Panc1 (cell line): Measurements from ENCODE around the gene CLEC6A. TPM values are rescaled to one million over a fixed set of nuclear protein-coding genes. Genes with fewer than 3 reads are reported as not detected.

Source experiments
- ATAC-seq: fragments of 200-7000 bp; cut with Tn5 transposase; 2 replicates; pipeline ENCODE4 v1.9.1; 2020; ENCODE audit warnings: mild to moderate bottlenecking, moderate library complexity
- BruUV-seq: library from RNA; stranded (reverse); fragments of 400-500 nt; replicated peaks from 2 replicates; lab custom pipeline; 2021; lab: Mats Ljungman, UMichigan
- CTCF ChIA-PET: fragments of 300-600 bp; sonication (Branson Sonifier 250); formaldehyde crosslinking; loops from one replicate; lab custom pipeline; 2022; ENCODE audit warnings: antibody characterized with exemption; lab: Charles Lee
- POLR2A ChIA-PET: fragments of 300-600 bp; sonication (Branson Sonifier 250); formaldehyde crosslinking; loops from one replicate; lab custom pipeline; 2022; ENCODE audit warnings: antibody characterized with exemption; lab: Charles Lee
- DNase-seq: peaks from one replicate; pipeline ENCODE4 v3.0.0-alpha.2; 2010; ENCODE audit warnings: low read depth, low spot score
- H3K27ac ChIP-seq: 2 replicates; pipeline ENCODE4 v1.5.1; 2011; ENCODE audit warnings: mild to moderate bottlenecking, low read length, inconsistent platforms
- H3K27me3 ChIP-seq: fragments of 200-500 bp; sonication (Bioruptor generic); 2 replicates; pipeline ENCODE4 v1.6.0; 2014; ENCODE audit warnings: low read length, inconsistent platforms; ENCODE audit not compliant: control insufficient read depth, insufficient read depth
- H3K36me3 ChIP-seq: fragments of 200-500 bp; sonication (Bioruptor generic); 2 replicates; pipeline ENCODE4 v1.5.1; 2014; ENCODE audit warnings: inconsistent platforms, mild to moderate bottlenecking, low read length, moderate library complexity; ENCODE audit not compliant: control insufficient read depth, insufficient read depth
- H3K4me1 ChIP-seq: 2 replicates; pipeline ENCODE4 v1.5.1; 2011; ENCODE audit warnings: inconsistent platforms, mild to moderate bottlenecking, low read length, moderate library complexity; ENCODE audit not compliant: control insufficient read depth, insufficient read depth
- H3K4me3 ChIP-seq, 2 experiments: 2 replicates each; pipeline ENCODE4 v1.5.1; 2011 to 2012; ENCODE audit warnings: low read depth in 2 of 2, low read length in 2 of 2, mild to moderate bottlenecking in 2 of 2, inconsistent platforms in 1 of 2, moderate library complexity in 1 of 2
- H3K9me3 ChIP-seq: fragments of 200-500 bp; sonication (Bioruptor generic); 2 replicates; pipeline ENCODE4 v1.5.1; 2014; ENCODE audit warnings: low read depth, mild to moderate bottlenecking, inconsistent platforms, low read length, moderate library complexity; ENCODE audit not compliant: control insufficient read depth, insufficient read depth
- CTCF ChIP-seq: fragments of 450-650 bp; IDR thresholded peaks from 2 replicates; pipeline ENCODE4 v1.5.1; 2017; ENCODE audit warnings: mild to moderate bottlenecking
- POLR2AphosphoS5 ChIP-seq: IDR thresholded peaks from 2 replicates; pipeline ENCODE4 v1.6.1; 2012; ENCODE audit warnings: mild to moderate bottlenecking, low read depth, low read length, moderate library complexity
- REST ChIP-seq, 2 experiments: IDR thresholded peaks; 2 replicates each; pipeline ENCODE4 v1.6.1; 2011 to 2012; ENCODE audit warnings: low read depth in 2 of 2, control low read depth in 1 of 2, low read length in 1 of 2, mild to moderate bottlenecking in 1 of 2, moderate library complexity in 1 of 2; ENCODE audit not compliant: insufficient read depth in 1 of 2
- SIN3A ChIP-seq: IDR thresholded peaks from 2 replicates; pipeline ENCODE4 v1.6.1; 2012; ENCODE audit warnings: low read depth, mild to moderate bottlenecking, low read length, moderate library complexity, borderline replicate concordance; ENCODE audit not compliant: insufficient read depth
- TCF7L2 ChIP-seq: IDR thresholded peaks from 2 replicates; pipeline ENCODE4 v1.6.1; 2011; ENCODE audit warnings: mild to moderate bottlenecking, low read depth, low read length, inconsistent platforms
- in situ Hi-C: cut with HindIII; loops from 2 replicates; pipeline ENCODE4 v1.10.0; 2016; ENCODE audit warnings: low sequenced_read_pairs, low pct_unique_long_range_greater_than_20kb
- intact Hi-C: fragments of 100-400 bp; cut with micrococcal nuclease; formaldehyde crosslinking; loops from one replicate; pipeline ENCODE4 v1.10.0; 2022; ENCODE audit not compliant: unreplicated experiment
- total RNA-seq: library from RNA; stranded (reverse); gene quantifications from one replicate; pipeline ENCODE4 v1.2.1, GENCODE V29; 2021; ENCODE audit not compliant: unreplicated experiment

Gene CLEC6A
- total RNA-seq, 1 experiment from 2014 or later = not detected

GRCh38 chr12:8445731-8446130, 10.0 kb upstream of the CLEC6A start:
- Histone ChIP-seq H3K9me3 (no peaks in the 10 kb centered on the region), H3K36me3 (no peaks in the 10 kb centered on the region), H3K27me3 (no peaks in the 10 kb centered on the region), H3K4me1 (no peaks in the 10 kb centered on the region), H3K4me3 (no peak overlapping the region), H3K27ac (no peak overlapping the region)
- ATAC-seq (no peak), DNase-seq (no peak)
- CTCF ChIA-PET = no interaction called here
- POLR2A ChIA-PET = no interaction called here
- no peak for TF ChIP-seq REST (IDR thresholded peaks at IDR 0.05; ENCODE audit: insufficient read depth in 1 of 2, low read depth in 2 of 2, low read length in 1 of 2)
- no peak for TF ChIP-seq CTCF
- TF ChIP-seq POLR2AphosphoS5 = no peak
- no peak for TF ChIP-seq TCF7L2
- TF ChIP-seq SIN3A = no peak
- in situ Hi-C loops (no loop called here), intact Hi-C loops (no loop called here)
- BruUV-seq = no TSS peak

- Histone ChIP-seq H3K9me3 (no peaks in the 10 kb centered on the region), H3K4me1 (no peaks in the 10 kb centered on the region), H3K27me3 (no peaks in the 10 kb centered on the region; the same call in 1 of the 2 replicates), H3K36me3 (no peaks in the 10 kb centered on the region), H3K27ac (no peak overlapping the region), H3K4me3 (no peak overlapping the region)
- TF ChIP-seq CTCF (no peak), TCF7L2 (no peak), POLR2AphosphoS5 (no peak), REST (IDR thresholded peaks at IDR 0.05; ENCODE audit: insufficient read depth in 1 of 2, low read depth in 2 of 2, low read length in 1 of 2) (no peak), SIN3A (no peak)
- in situ Hi-C loops = no loop called here
- ChIA-PET CTCF (no interaction called here), POLR2A (no interaction called here)
- intact Hi-C loops = no loop called here
- no peak for ATAC-seq
- no TSS peak for BruUV-seq
- DNase-seq = no peak
These were observed 8.9 kb upstream of the CLEC6A start for GRCh38 chr12:8446642-8447547.
